Upper lobe of left lung (tissue), 6 donors: ENCODE data around the gene TMEM184A. TPM values are rescaled to one million over a fixed set of nuclear protein-coding genes. Genes with fewer than 3 reads are reported as not detected.
"Not testable (repeated sequence)": the region's sequence is repeated elsewhere in the genome, so short reads cannot be mapped to it uniquely, and the experiment has no call there.

Source experiments
- ATAC-seq, 2 donors: fragments of 200-7000 bp; cut with Tn5 transposase; one replicate each; pipeline ENCODE4 v1.9.1; 2022; ENCODE audit warnings: mild to moderate bottlenecking in 2 of 2, moderate library complexity in 2 of 2; ENCODE audit not compliant: low FRiP score in 2 of 2
- DNase-seq, 2 donors: peaks; one replicate each; pipeline ENCODE4 v3.0.0-alpha.2; 2019 to 2020
- H3K27ac ChIP-seq, 4 donors: fragments of 200-600 bp; sonication (generic); one replicate each; pipeline ENCODE4 v1.5.1; 2016 to 2019
- H3K27me3 ChIP-seq, 4 donors: fragments of 200-600 bp; sonication (generic); one replicate each; pipeline ENCODE4 v1.5.1; 2017 to 2019
- H3K36me3 ChIP-seq, 4 donors: fragments of 200-600 bp; sonication (generic); one replicate each; pipeline ENCODE4 v1.5.1; 2016 to 2019
- H3K4me1 ChIP-seq, 4 donors: fragments of 200-600 bp; sonication (generic); one replicate each; pipeline ENCODE4 v1.5.1; 2018 to 2019
- H3K4me3 ChIP-seq, 4 donors: fragments of 200-600 bp; sonication (generic); one replicate each; pipeline ENCODE4 v1.5.1; 2017 to 2019; ENCODE audit warnings: mild to moderate bottlenecking in 2 of 4, moderate library complexity in 1 of 4
- H3K9me3 ChIP-seq, 4 donors: fragments of 200-600 bp; sonication (generic); one replicate each; pipeline ENCODE4 v1.5.1; 2018 to 2019
- CTCF ChIP-seq, 6 experiments: fragments of 450-650 bp in 4 of 6; fragments of 200-600 bp in 2 of 6; sonication (generic) in 2 of 6; IDR thresholded peaks; one replicate each; pipeline ENCODE4 v1.5.1; 2016 to 2019; ENCODE audit warnings: antibody characterized with exemption in 6 of 6
- EP300 ChIP-seq, 4 donors: sonication (generic); formaldehyde crosslinking; IDR thresholded peaks; one replicate each; pipeline ENCODE4 v1.5.1; 2017; ENCODE audit warnings: antibody characterized with exemption in 4 of 4, control low read depth in 2 of 4
- POLR2A ChIP-seq, 4 donors: fragments of 450-650 bp; IDR thresholded peaks; one replicate each; pipeline ENCODE4 v1.5.1; 2016 to 2017; ENCODE audit warnings: antibody characterized with exemption in 4 of 4, mild to moderate bottlenecking in 2 of 4
- POLR2AphosphoS5 ChIP-seq, 2 donors: sonication (generic); formaldehyde crosslinking; IDR thresholded peaks; one replicate each; pipeline ENCODE4 v1.5.1; 2017; ENCODE audit warnings: antibody characterized with exemption in 2 of 2
- WGBS, 2 donors: methylation state at CpG; one replicate each; pipeline ENCODE4 v1.1.5; 2017 to 2018; 5-methylcytosine and 5-hydroxymethylcytosine counted together
- total RNA-seq, 6 donors: library from RNA; depleted of rRNA in 4 of 6; stranded (reverse); fragments of >200 nt in 4 of 6; gene quantifications; one replicate each; pipeline versions ENCODE4 v1.1.0 to v1.2.1, GENCODE V29; 2016 to 2021
- donor health status: DM: no; HTN: no; CAD: no; lungs with moderate emphysema.
- donor health status: DM: no; HTN: yes; CAD: no; lungs with severe emphysema.

The TMEM184A gene
- total RNA-seq, 6 donors from 2014 or later, result 5.0 to 11.7 (median 10.4) TPM

- H3K4me3 ChIP-seq, result no peak overlapping the region
- WGBS, 2 donors, result 92 to 95% methylated on average over 18 of the region's 18 CpGs
- peaks cover 0 to 1% (median 0%) of the 10 kb centered on the region in 4 donors for H3K4me1 ChIP-seq
- TF ChIP-seq CTCF (IDR thresholded peaks at IDR 0.05), result no peak
- no peak for TF ChIP-seq POLR2A (IDR thresholded peaks at IDR 0.05)
- no peak for TF ChIP-seq EP300 (IDR thresholded peaks at IDR 0.05)
- TF ChIP-seq POLR2AphosphoS5 (IDR thresholded peaks at IDR 0.05), result no peak
- ATAC-seq (no peak), DNase-seq (peak in 1 of 2 donors; percentile 62)
- no peaks in the 10 kb centered on the region for H3K27me3 ChIP-seq
- H3K9me3 ChIP-seq, result peaks cover 0 to 10% (median 8%) of the 10 kb centered on the region in 4 donors
- no peak overlapping the region for H3K27ac ChIP-seq
- no peaks in the 10 kb centered on the region for H3K36me3 ChIP-seq
Measured at GRCh38 chr7:1584700-1585099, 28.7 kb upstream of the TMEM184A start.

GRCh38 chr7:1583241-1583930 lies 27.4 kb upstream of the TMEM184A start:
- not testable (repeated sequence) for H3K4me3 ChIP-seq, H3K27ac ChIP-seq, H3K27me3 ChIP-seq, H3K4me1 ChIP-seq, ATAC-seq, H3K9me3 ChIP-seq, H3K36me3 ChIP-seq, DNase-seq
- WGBS, 2 donors, result 91 to 92% methylated on average over 13 to 19 of the region's 19 CpGs

- no peak overlapping the region for H3K4me3 ChIP-seq
- no peak for TF ChIP-seq POLR2A (IDR thresholded peaks at IDR 0.05)
- no peak for TF ChIP-seq CTCF (IDR thresholded peaks at IDR 0.05)
- no peak for TF ChIP-seq EP300 (IDR thresholded peaks at IDR 0.05)
- no peak for TF ChIP-seq POLR2AphosphoS5 (IDR thresholded peaks at IDR 0.05)
- no peak overlapping the region for H3K27ac ChIP-seq
- no peak for ATAC-seq
- H3K9me3 ChIP-seq, result no peaks in the 10 kb centered on the region
- H3K4me1 ChIP-seq, result peaks cover 3 to 7% (median 5%) of the 10 kb centered on the region in 4 donors
- no peaks in the 10 kb centered on the region for H3K36me3 ChIP-seq
- 90% methylated on average over 18 to 19 of the region's 19 CpGs for WGBS, 2 donors
- peak in 1 of 2 donors; percentile 63 for DNase-seq
- H3K27me3 ChIP-seq, result no peaks in the 10 kb centered on the region
Measured at GRCh38 chr7:1580422-1581030, 24.5 kb upstream of the TMEM184A start.

- Histone ChIP-seq H3K27ac (no peak overlapping the region), H3K4me3 (no peak overlapping the region), H3K36me3 (no peaks in the 10 kb centered on the region), H3K9me3 (no peaks in the 10 kb centered on the region), H3K27me3 (no peaks in the 10 kb centered on the region), H3K4me1 (peaks cover 3 to 7% (median 5%) of the 10 kb centered on the region in 4 donors)
- DNase-seq (peak; percentile 68 to 84), ATAC-seq (peak; percentile 82 to 96)
- TF ChIP-seq CTCF (IDR thresholded peaks at IDR 0.05), result peak; percentile 62 to 90 (median 80)
- TF ChIP-seq POLR2A (IDR thresholded peaks at IDR 0.05), result no peak
- WGBS, 2 donors, result 28 to 35% methylated on average over 13 of the region's 14 CpGs
Measured at GRCh38 chr7:1579481-1580421, 23.7 kb upstream of the TMEM184A start.

- Histone ChIP-seq H3K27ac (no peak overlapping the region), H3K4me3 (no peak overlapping the region), H3K9me3 (no peaks in the 10 kb centered on the region), H3K27me3 (no peaks in the 10 kb centered on the region), H3K4me1 (peaks cover 3 to 7% (median 5%) of the 10 kb centered on the region in 4 donors), H3K36me3 (no peaks in the 10 kb centered on the region)
- DNase-seq (no peak), ATAC-seq (no peak)
- WGBS, 2 donors, result 92% methylated on average over 6 of the region's 6 CpGs
- TF ChIP-seq CTCF (IDR thresholded peaks at IDR 0.05) (no peak), POLR2AphosphoS5 (IDR thresholded peaks at IDR 0.05) (no peak), EP300 (IDR thresholded peaks at IDR 0.05) (no peak), POLR2A (IDR thresholded peaks at IDR 0.05) (no peak)
Measured at GRCh38 chr7:1578513-1578912, 22.5 kb upstream of the TMEM184A start.
